ENCODE results near the gene WRAP53. TPM values are rescaled to one million over a fixed set of nuclear protein-coding genes. Genes with fewer than 3 reads are reported as not detected.
A peak's percentile ranks its signal among the peaks of the same experiment; 100 is the strongest.
"Not testable (repeated sequence)": the region's sequence is repeated elsewhere in the genome, so short reads cannot be mapped to it uniquely, and the experiment has no call there.

WRAP53 gene
- total and polyA plus RNA-seq, 10 of the 15 experiments (the other 5 are each of a cell fraction or from before 2014, with no cell fraction given): 1.9 to 42.0 (median 21.9) TPM

DNA sequence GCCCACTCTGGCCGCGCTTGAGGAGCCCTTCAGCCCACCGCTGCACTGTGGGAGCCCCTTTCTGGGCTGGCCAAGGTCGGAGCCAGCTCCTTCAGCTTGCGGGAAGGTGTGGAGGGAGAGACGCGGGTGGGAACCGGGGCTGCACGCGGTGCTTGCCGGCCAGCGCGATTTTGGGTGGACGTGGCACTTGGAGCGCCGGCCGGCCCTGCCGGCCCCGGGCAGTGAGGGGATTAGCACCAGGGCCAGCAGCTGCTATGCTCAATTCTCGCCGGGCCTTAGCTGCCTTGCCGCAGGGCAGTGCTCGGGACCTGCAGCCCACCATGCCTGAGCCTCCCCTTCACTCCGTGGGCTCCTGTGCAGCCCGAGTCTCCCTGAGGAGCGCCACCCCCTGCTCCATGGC is 47.5 kb upstream of the WRAP53 start:
- SMC1A ChIA-PET (ENCODE audit: uncharacterized antibody, unreplicated experiment): interaction anchor here (1.4 kb wide), 1 partner anchor 47 kb away, joined by 4 read pairs; the partner anchor contains the start of gene WRAP53
- DNase-seq (ENCODE audit: low read depth, low spot score): no peak
- Histone ChIP-seq H3K27me3 (replicated peaks in 1 of 2; ENCODE audit: control insufficient read depth in 2 of 2, insufficient read depth in 2 of 2, low read length in 1 of 2) (no peaks in the 10 kb centered on the region), H3K4me3 (no peak overlapping the region), H4K20me1 (ENCODE audit: control insufficient read depth, insufficient read depth) (no peaks in the 10 kb centered on the region), H2AFZ (ENCODE audit: control insufficient read depth, low read depth, low read length) (no peak overlapping the region), H3K9ac (ENCODE audit: control insufficient read depth, insufficient read depth, low read length) (no peak overlapping the region), H3K4me2 (ENCODE audit: control insufficient read depth, insufficient read depth) (no peak overlapping the region), H3K36me3 (ENCODE audit: control insufficient read depth in 2 of 2, insufficient read depth in 2 of 2, low read length in 1 of 2) (no peaks in the 10 kb centered on the region), H3K9me3 (replicated peaks; ENCODE audit: control insufficient read depth, insufficient read depth, low read length) (no peaks in the 10 kb centered on the region), H3K27ac (ENCODE audit: control insufficient read depth, insufficient read depth) (no peak overlapping the region), H3K79me2 (ENCODE audit: control insufficient read depth, insufficient read depth, low read length) (no peaks in the 10 kb centered on the region), H3K4me1 (ENCODE audit: control insufficient read depth, insufficient read depth, low read length) (no peaks in the 10 kb centered on the region)
- intact Hi-C loops (cut with micrococcal nuclease; ENCODE audit: unreplicated experiment): no loop called here
- in situ Hi-C loops (cut with MboI): no loop called here
- RAD21 ChIA-PET (ENCODE audit: unreplicated experiment): no interaction called here
- 72% methylated on average over 16 of the region's 26 CpGs for WGBS (ENCODE audit: insufficient coverage, insufficient replicate concordance, low lambda C conversion rate, missing lambda C conversion rate)
- CTCF ChIA-PET: interaction anchor here (2.0 kb wide), 1 partner anchor 9 kb away, joined by 8 read pairs; no protein-coding TSS in a partner anchor
- no peak for TF ChIP-seq ZBTB33 (IDR thresholded peaks at IDR 0.05)
- no peak for FAIRE-seq
- no TSS peak for BruUV-seq (replicated peaks)
- no peak for ATAC-seq
- POLR2A ChIA-PET: no interaction called here

DNA sequence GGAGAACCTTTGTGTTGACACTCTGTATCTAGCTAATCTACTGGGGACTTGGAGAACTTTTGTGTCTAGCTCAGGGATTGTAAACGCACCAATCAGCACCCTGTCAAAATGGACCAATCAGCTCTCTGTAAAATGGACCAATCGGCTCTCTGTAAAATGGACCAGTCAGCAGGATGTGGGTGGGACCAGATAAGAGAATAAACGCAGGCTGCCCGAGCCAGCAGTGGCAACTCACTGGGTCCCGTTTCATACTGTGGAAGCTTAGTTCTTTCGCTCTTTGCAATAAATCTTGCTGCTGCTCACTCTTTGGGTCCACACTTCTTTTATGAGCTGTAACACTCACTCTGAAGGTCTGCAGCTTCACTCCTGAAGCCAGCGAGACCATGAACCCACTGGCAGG is 46.6 kb upstream of the WRAP53 start:
- FAIRE-seq; H3K9me3 ChIP-seq (replicated peaks; ENCODE audit: control insufficient read depth, insufficient read depth, low read length); BruUV-seq (replicated peaks); H3K4me3 ChIP-seq; H3K4me2 ChIP-seq (ENCODE audit: control insufficient read depth, insufficient read depth); POLR2A ChIA-PET; intact Hi-C loops (cut with micrococcal nuclease; ENCODE audit: unreplicated experiment); H3K9ac ChIP-seq (ENCODE audit: control insufficient read depth, insufficient read depth, low read length); H3K36me3 ChIP-seq (ENCODE audit: control insufficient read depth in 2 of 2, insufficient read depth in 2 of 2, low read length in 1 of 2); H2AFZ ChIP-seq (ENCODE audit: control insufficient read depth, low read depth, low read length); H3K79me2 ChIP-seq (ENCODE audit: control insufficient read depth, insufficient read depth, low read length); RAD21 ChIA-PET (ENCODE audit: unreplicated experiment); H4K20me1 ChIP-seq (ENCODE audit: control insufficient read depth, insufficient read depth); H3K27me3 ChIP-seq (replicated peaks in 1 of 2; ENCODE audit: control insufficient read depth in 2 of 2, insufficient read depth in 2 of 2, low read length in 1 of 2); ATAC-seq; H3K4me1 ChIP-seq (ENCODE audit: control insufficient read depth, insufficient read depth, low read length); in situ Hi-C loops (cut with MboI); H3K27ac ChIP-seq (ENCODE audit: control insufficient read depth, insufficient read depth); DNase-seq (ENCODE audit: low read depth, low spot score): not testable (repeated sequence)
- WGBS (ENCODE audit: insufficient coverage, insufficient replicate concordance, low lambda C conversion rate, missing lambda C conversion rate): 39% methylated on average over 7 of the region's 7 CpGs
- ChIA-PET SMC1A (ENCODE audit: uncharacterized antibody, unreplicated experiment) (interaction anchor here (1.4 kb wide), 1 partner anchor 46 kb away, joined by 4 read pairs; the partner anchor contains the start of gene WRAP53), CTCF (interaction anchor here (2.0 kb wide), 2 partner anchors 9 to 46 kb away, joined by 6 to 8 read pairs; partner anchors contain the start of gene TP53)
- TF ChIP-seq NFYB (IDR thresholded peaks at IDR 0.05; ENCODE audit: insufficient read depth, low read depth, low read length): 0 out of 2 replicates have a peak, but pooled peaks have one; percentile 5
